ENCODE results near the gene CYLD.

GRCh38 chr16:50816901-50817555 is 75.1 kb downstream of the CYLD start:
- TF ChIP-seq CTCF (IDR thresholded peaks at IDR 0.05 in 2 of 3, conservative IDR thresholded peaks at IDR 0.05 in 1 of 3; ENCODE audit: borderline replicate concordance in 1 of 3, insufficient read depth in 1 of 3, low read depth in 2 of 3, low read length in 2 of 3), result no peak
- TF ChIP-seq ZNF274 (IDR thresholded peaks at IDR 0.05; ENCODE audit: low read depth, low read length), result no peak
- no peak for TF ChIP-seq POLR2A (IDR thresholded peaks at IDR 0.05; ENCODE audit: borderline replicate concordance, extremely low read depth, insufficient read depth, insufficient read length)
- no peak for TF ChIP-seq ZBTB33 (IDR thresholded peaks at IDR 0.05; ENCODE audit: extremely low read depth, insufficient replicate concordance, low read length)
- TF ChIP-seq YY1 (IDR thresholded peaks at IDR 0.05; ENCODE audit: extremely low read depth, insufficient replicate concordance, low read depth, low read length), result no peak
- TF ChIP-seq JUND (IDR thresholded peaks at IDR 0.05), result no peak
- TF ChIP-seq POLR2AphosphoS5 (IDR thresholded peaks at IDR 0.05; ENCODE audit: low read depth, low read length), result no peak
- no peak for TF ChIP-seq MAX (IDR thresholded peaks at IDR 0.05)
- TF ChIP-seq REST (IDR thresholded peaks at IDR 0.05; ENCODE audit: low read depth), result no peak
- TF ChIP-seq ATF3 (IDR thresholded peaks at IDR 0.05), result no peak
- TF ChIP-seq RAD21 (IDR thresholded peaks at IDR 0.05; ENCODE audit: low read depth), result no peak
